ENCODE measurements around the gene CSTPP1. TPM values are rescaled to one million over a fixed set of nuclear protein-coding genes. Genes with fewer than 3 reads are reported as not detected.

CSTPP1 gene
- total and polyA plus RNA-seq, 2 of the 4 experiments (the other 2 are of a cell fraction): 22.0 to 35.7 TPM

- Histone ChIP-seq H3K23ac (ENCODE audit: low read depth, low read length) (no peak overlapping the region), H4K20me1 (ENCODE audit: insufficient read depth, low read length) (peaks cover 45% of the 10 kb centered on the region), H2BK5ac (ENCODE audit: low read depth, low read length, poor library complexity, severe bottlenecking) (no peak overlapping the region), H3K4ac (ENCODE audit: low read depth, low read length) (no peak overlapping the region), H3K9me1 (ENCODE audit: insufficient read depth, low read length) (0 out of 2 replicates have a peak, but pooled peaks cover 3% of the 10 kb centered on the region), H3K36me3 (ENCODE audit: control insufficient read depth, insufficient read depth, low read length) (peaks cover 67% of the 10 kb centered on the region), H4K8ac (ENCODE audit: low read depth in 2 of 2, low read length in 2 of 2) (no peak overlapping the region), H4K5ac (ENCODE audit: low read depth, low read length) (no peak overlapping the region), H3K18ac (ENCODE audit: low read depth, low read length) (no peak overlapping the region), H2AFZ (replicated peaks; ENCODE audit: low read length, poor library complexity) (no peak overlapping the region), H3K27me3 (ENCODE audit: control insufficient read depth, insufficient read depth, low read length) (no peaks in the 10 kb centered on the region), H2BK20ac (ENCODE audit: low read depth, low read length) (no peak overlapping the region), H3K14ac (replicated peaks; ENCODE audit: low read depth, low read length) (no peak overlapping the region), H3K9ac (ENCODE audit: low read depth, low read length) (no peak overlapping the region), H3K56ac (ENCODE audit: extremely low read depth, insufficient read depth, low read length) (no peak overlapping the region), H3K79me1 (ENCODE audit: low read depth in 1 of 2, low read length in 2 of 2) (peaks cover 23 to 88% of the 10 kb centered on the region in 2 experiments), H3K4me2 (ENCODE audit: low read depth, low read length) (no peak overlapping the region), H2AK9ac (replicated peaks; ENCODE audit: low read depth, low read length, poor library complexity) (no peak overlapping the region), H3K4me1 (ENCODE audit: control insufficient read depth, insufficient read depth, low read length) (peaks cover 3% of the 10 kb centered on the region), H2AK5ac (ENCODE audit: low read depth, low read length) (no peak overlapping the region), H3K9me3 (ENCODE audit: control insufficient read depth, insufficient read depth, low read length) (no peaks in the 10 kb centered on the region), H2BK15ac (ENCODE audit: low read depth, low read length) (no peak overlapping the region), H3K4me3 (ENCODE audit: insufficient read depth, low read depth, low read length) (no peak overlapping the region), H3K27ac (ENCODE audit: insufficient read depth, low read length) (no peak overlapping the region), H2BK120ac (ENCODE audit: low read depth, low read length) (no peak overlapping the region), H4K91ac (ENCODE audit: insufficient read depth, low read depth, low read length) (no peak overlapping the region)
- BruUV-seq (replicated peaks): no TSS peak
- no peak for TF ChIP-seq RFX5 (IDR thresholded peaks at IDR 0.05; ENCODE audit: low read depth, low read length)
- ChIA-PET POLR2A (ENCODE audit: unreplicated experiment) (no interaction called here), CTCF (no interaction called here)
- WGBS, 2 experiments (ENCODE audit: extremely low coverage in 2 of 2, insufficient read length in 1 of 2): 96% methylated on average over 11 of the region's 16 CpGs; no CpG with 5 or more reads in 1 of the 2 experiments
- in situ Hi-C loops (cut with MboI; ENCODE audit: low sequenced_read_pairs): no loop called here
- dilution Hi-C loops (cut with HindIII; ENCODE audit: low sequenced_read_pairs, unreplicated experiment): no loop called here
- DNase-seq (no peak), ATAC-seq (ENCODE audit: low read depth) (no peak)
- intact Hi-C loops (cut with micrococcal nuclease): no loop called here
Observed at GRCh38 chr11:47171061-47171838, 234.7 kb downstream of the CSTPP1 start.
